Activated B cell treated with CpG ODN at 0.5 μM for 24 hours (primary cell): ENCODE results near the gene PRRT1. TPM values are rescaled to one million over a fixed set of nuclear protein-coding genes. Genes with fewer than 3 reads are reported as not detected.
A peak's percentile ranks its signal among the peaks of the same experiment; 100 is the strongest.

ENCODE experiments used
- ATAC-seq: fragments of 200-7000 bp; cut with Tn5 transposase; one replicate; pipeline ENCODE4 v1.10.0; 2021; ENCODE audit warnings: low read depth, mild to moderate bottlenecking, moderate library complexity
- CTCF ChIA-PET: fragments of 350-600 bp; sonication (Branson Sonifier 250); formaldehyde crosslinking; loops from one replicate; lab custom pipeline; 2021; ENCODE audit warnings: antibody characterized with exemption; lab: Charles Lee
- POLR2A ChIA-PET: fragments of 350-600 bp; sonication (Branson Sonifier 250); formaldehyde crosslinking; loops from one replicate; lab custom pipeline; 2021; ENCODE audit warnings: antibody characterized with exemption; lab: Charles Lee
- DNase-seq: peaks from one replicate; pipeline ENCODE4 v3.0.0; 2022
- H3K27ac Mint-ChIP-seq: one replicate; pipeline ENCODE4 v1.8.0; 2020; ENCODE audit warnings: mixed read lengths
- H3K27me3 Mint-ChIP-seq: one replicate; pipeline ENCODE4 v1.8.0; 2021; ENCODE audit warnings: mixed read lengths
- H3K36me3 Mint-ChIP-seq: one replicate; pipeline ENCODE4 v1.8.0; 2021; ENCODE audit warnings: low read depth, mixed read lengths
- H3K4me1 Mint-ChIP-seq: one replicate; pipeline ENCODE4 v1.8.0; 2021; ENCODE audit warnings: mixed read lengths
- H3K4me3 Mint-ChIP-seq: one replicate; pipeline ENCODE4 v1.8.0; 2020; ENCODE audit warnings: mild to moderate bottlenecking, mixed read lengths
- H3K9me3 Mint-ChIP-seq: one replicate; pipeline ENCODE4 v1.8.0; 2020; ENCODE audit warnings: mixed read lengths
- CTCF ChIP-seq: fragments of 200-600 bp; IDR thresholded peaks from one replicate; pipeline ENCODE4 v1.8.0; 2022; ENCODE audit warnings: antibody characterized with exemption, mild to moderate bottlenecking
- intact Hi-C: fragments of 100-400 bp; cut with micrococcal nuclease; formaldehyde crosslinking; loops from one replicate; pipeline ENCODE4 v1.15.1; 2024
- total RNA-seq: library from RNA; stranded (reverse); gene quantifications from 2 replicates; pipeline ENCODE4 v1.2.3, GENCODE V29; 2022

The PRRT1 gene
- total RNA-seq, 1 donor from 2014 or later = not detected

DNA sequence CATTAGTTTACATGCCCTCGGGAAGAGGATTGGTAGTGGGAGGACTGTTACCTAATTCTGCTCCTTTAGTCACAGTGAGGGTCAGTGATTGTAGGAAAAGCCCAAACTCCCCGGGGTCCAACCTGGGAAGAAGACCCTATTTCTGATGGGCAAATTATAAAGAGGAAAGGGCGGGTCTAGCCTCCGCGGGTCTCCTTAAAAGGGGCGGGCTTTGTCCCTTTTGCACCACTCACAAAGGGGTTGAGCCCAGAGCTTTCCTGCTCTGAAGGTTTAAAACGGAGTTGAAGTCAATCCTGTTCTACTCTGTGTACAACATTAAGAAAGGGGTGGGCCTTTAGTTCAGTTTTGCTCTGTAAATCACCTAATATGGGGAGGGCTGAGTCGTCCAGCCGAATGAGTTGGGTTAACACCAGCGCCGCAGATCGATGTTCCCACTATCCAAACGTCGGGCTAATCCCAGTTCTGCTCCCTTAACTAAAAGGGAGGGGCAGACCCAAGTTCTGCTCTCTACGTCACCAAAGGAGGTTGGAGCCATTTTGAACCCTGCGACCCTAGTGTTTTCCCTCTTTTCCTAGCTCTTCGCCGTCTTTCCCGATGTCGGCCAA lies 25.5 kb upstream of the PRRT1 start:
- ChIA-PET POLR2A (interaction anchor here (0.6 to 5.0 kb wide), 10 partner anchors 8 to 1232 kb away, joined by 3 to 102 read pairs (median 6); partner anchors contain the start of genes ATF6B, FKBPL, GPSM3 and PBX2), CTCF (interaction anchor here (1.4 kb wide), 1 partner anchor 58 kb away, joined by 4 read pairs; no protein-coding TSS in a partner anchor)
- ATAC-seq (no peak), DNase-seq (no peak)
- no peak for TF ChIP-seq CTCF
- Mint-ChIP-seq H3K4me3 (peak overlapping the region; percentile 96), H3K36me3 (peaks cover 43% of the 10 kb centered on the region), H3K9me3 (no peaks in the 10 kb centered on the region), H3K27ac (peak overlapping the region; percentile 99), H3K4me1 (peaks cover 54% of the 10 kb centered on the region), H3K27me3 (no peaks in the 10 kb centered on the region)
- intact Hi-C loops = loop anchor here (1.0 to 10.0 kb wide), 6 partner anchors 47 to 1560 kb away; partner anchors contain the start of genes C6orf47, CSNK2B, FKBPL and GPANK1

- no peaks in the 10 kb centered on the region for H3K9me3 Mint-ChIP-seq
- ChIA-PET CTCF (interaction anchor here (1.4 kb wide), 1 partner anchor 58 kb away, joined by 4 read pairs; no protein-coding TSS in a partner anchor), POLR2A (interaction anchor here (0.6 to 5.0 kb wide), 9 partner anchors 9 to 668 kb away, joined by 3 to 102 read pairs (median 5); partner anchors contain the start of genes ATF6B, FKBPL, GPSM3 and NELFE)
- H3K4me3 Mint-ChIP-seq = peak overlapping the region; percentile 96
- H3K27me3 Mint-ChIP-seq = no peaks in the 10 kb centered on the region
- peak overlapping the region; percentile 99 for H3K27ac Mint-ChIP-seq
- H3K36me3 Mint-ChIP-seq = peaks cover 37% of the 10 kb centered on the region
- H3K4me1 Mint-ChIP-seq = peaks cover 54% of the 10 kb centered on the region
- intact Hi-C loops = loop anchor here (1.0 to 10.0 kb wide), 7 partner anchors 22 to 1559 kb away; partner anchors contain the start of genes C6orf47, CSNK2B, FKBPL and GPANK1
- TF ChIP-seq CTCF = no peak
- DNase-seq (no peak), ATAC-seq (no peak)
These were observed 24.9 kb upstream of the PRRT1 start for GRCh38 chr6:32176476-32177182.

DNA sequence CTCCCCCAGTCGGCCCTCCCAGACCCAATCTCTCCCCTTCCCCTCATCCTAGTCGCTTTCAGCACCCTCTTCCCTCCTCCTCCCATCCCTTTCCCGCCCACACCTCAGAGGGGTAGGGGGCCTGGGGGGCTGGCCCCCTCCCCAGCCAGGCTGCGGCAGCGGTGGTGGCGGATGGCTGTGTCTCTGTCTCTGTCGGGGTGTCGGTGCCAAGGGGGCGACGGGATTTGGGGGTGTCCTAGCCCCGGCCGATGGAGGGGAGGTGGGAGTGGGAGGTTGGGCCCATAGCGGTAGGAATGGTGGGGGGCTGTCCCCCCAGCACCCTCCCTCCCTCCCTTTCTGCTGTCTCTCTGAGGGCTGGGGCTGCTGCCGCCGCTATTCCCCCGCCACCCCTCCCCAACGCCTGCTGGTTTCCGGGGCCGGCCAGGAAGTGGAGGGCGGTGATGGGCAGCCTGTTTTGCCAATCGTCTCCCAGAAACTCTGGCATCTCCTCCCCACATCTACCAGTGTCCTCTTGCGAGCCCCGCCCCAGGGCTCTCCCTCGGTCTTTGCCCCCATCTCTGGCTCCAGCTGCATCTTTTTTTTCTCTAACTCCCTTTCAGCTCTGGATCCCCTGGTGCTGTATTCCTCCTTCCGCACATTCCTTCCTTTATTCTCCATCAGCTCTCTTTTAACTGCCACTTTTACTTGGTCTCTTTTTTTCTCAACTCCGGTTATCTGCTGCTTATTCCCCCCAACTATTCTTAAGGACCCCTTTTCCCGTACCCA lies 24.2 kb upstream of the PRRT1 start, which contains the start of gene AGPAT1:
AGPAT1 (minus strand) TSS at position 374 of the 765 bp plus-strand sequence. CDS start 4,588 bp downstream, outside the sequence.
- Mint-ChIP-seq H3K27me3 (no peaks in the 10 kb centered on the region), H3K36me3 (peaks cover 33% of the 10 kb centered on the region), H3K4me3 (peak within 1 kb of the TSS; percentile 96), H3K27ac (peak within 1 kb of the TSS; percentile 99), H3K4me1 (peaks cover 54% of the 10 kb centered on the region), H3K9me3 (no peaks in the 10 kb centered on the region)
- no peak for TF ChIP-seq CTCF
- peak; percentile 92 for DNase-seq
- ATAC-seq = peak; percentile 50
- CTCF ChIA-PET = no interaction called here
- POLR2A ChIA-PET = interaction anchor here (0.6 to 5.0 kb wide), 7 partner anchors 10 to 669 kb away, joined by 3 to 102 read pairs (median 5); partner anchors contain the start of genes ATF6B, GPSM3, NELFE and PBX2
- intact Hi-C loops = loop anchor here (1.0 to 10.0 kb wide), 6 partner anchors 22 to 1559 kb away; partner anchors contain the start of genes C6orf47, CSNK2B, GPANK1 and HSD17B8

GRCh38 chr6:32175322-32175710 lies 23.6 kb upstream of the PRRT1 start:
- CTCF ChIA-PET = no interaction called here
- intact Hi-C loops = loop anchor here (5.0 to 10.0 kb wide), 4 partner anchors 273 to 1558 kb away; partner anchors contain the start of genes C6orf47, CSNK2B, GPANK1 and HSD17B8
- no peak for TF ChIP-seq CTCF
- H3K27ac Mint-ChIP-seq = peak overlapping the region; percentile 99
- no peaks in the 10 kb centered on the region for H3K27me3 Mint-ChIP-seq
- ATAC-seq (no peak), DNase-seq (no peak)
- H3K4me1 Mint-ChIP-seq = peaks cover 49% of the 10 kb centered on the region
- no peaks in the 10 kb centered on the region for H3K9me3 Mint-ChIP-seq
- POLR2A ChIA-PET = no interaction called here
- H3K4me3 Mint-ChIP-seq = peak overlapping the region; percentile 96
- H3K36me3 Mint-ChIP-seq = peaks cover 33% of the 10 kb centered on the region
